NCI-H1092 treated with DMSO at 0.1 percent for 48 hours (cell line): ENCODE data around the gene SLC25A21.
A peak's percentile ranks its signal among the peaks of the same experiment; 100 is the strongest.
"Not testable (repeated sequence)": the region's sequence is repeated elsewhere in the genome, so short reads cannot be mapped to it uniquely, and the experiment has no call there.

Source experiments
- DNase-seq: peaks from one replicate; lab custom pipeline; 2025; lab: John Stamatoyannopoulos, UW

The SLC25A21 gene

DNA sequence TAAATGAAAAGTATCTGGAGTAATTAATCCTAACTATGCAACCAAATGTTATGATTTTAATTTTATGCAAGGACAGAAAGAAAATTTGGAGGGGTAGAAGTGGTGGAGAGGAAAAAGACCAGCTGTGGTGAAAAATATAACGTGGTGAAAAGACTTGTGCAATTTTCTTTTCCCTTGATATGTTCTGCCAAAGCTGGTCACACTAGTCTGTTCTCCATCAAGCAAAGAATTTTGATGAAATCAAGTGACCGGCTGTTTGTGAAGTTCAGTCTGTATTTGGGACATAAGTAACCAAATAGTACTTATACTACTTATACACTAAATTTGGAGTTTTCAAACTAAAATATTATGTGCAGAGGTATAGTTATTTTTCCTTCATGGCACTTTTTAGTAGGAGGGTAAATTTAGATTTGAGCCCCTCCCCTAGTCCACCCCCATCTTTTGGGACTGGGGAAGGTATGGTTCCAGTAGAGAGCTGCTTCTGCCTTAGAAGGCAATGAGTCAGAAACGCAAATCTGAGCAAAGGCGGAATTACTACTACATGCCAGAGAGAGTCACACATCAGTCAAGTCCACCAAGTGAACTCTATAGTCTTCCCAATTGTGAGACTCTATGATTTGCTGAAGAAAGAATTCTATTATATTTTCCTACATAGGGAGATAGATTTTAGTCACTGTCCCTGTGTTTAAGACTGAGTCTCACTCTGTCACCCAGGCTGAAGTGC, 229.7 kb downstream of the SLC25A21 start:
- DNase-seq = no peak

DNA sequence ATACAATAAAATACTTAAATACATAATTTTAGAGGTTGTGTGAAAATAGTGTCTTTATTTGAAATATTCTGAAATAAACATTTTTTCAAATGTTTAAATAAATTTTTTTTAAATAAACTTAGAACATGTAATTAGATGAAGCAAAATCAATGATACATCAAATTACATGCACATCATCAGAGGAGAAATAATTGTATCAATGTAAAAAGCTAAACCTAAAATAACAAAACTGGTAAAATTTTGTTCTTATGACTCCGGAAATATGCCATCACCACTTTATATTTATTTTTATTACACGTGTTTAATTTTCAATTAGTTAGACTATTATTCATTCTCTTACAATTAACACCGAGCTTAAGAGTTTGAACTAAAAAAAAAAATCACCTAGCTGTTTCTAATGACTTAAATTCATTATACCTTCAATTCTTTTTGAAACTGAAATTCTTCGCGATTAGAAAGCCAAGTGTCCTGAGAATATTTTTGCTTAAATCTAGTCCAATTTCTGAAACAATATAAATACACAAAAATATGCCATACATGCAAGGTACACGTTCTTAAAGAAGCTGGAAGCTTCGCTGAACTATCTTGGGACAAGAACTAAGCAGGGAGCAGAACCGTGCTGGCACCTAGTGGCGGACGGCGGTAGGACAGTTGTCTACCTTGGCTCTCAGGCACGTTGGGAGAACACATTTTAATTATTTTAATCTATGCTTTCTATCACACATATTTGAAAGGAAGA, 230.5 kb downstream of the SLC25A21 start:
- DNase-seq = peak; percentile 68

DNA sequence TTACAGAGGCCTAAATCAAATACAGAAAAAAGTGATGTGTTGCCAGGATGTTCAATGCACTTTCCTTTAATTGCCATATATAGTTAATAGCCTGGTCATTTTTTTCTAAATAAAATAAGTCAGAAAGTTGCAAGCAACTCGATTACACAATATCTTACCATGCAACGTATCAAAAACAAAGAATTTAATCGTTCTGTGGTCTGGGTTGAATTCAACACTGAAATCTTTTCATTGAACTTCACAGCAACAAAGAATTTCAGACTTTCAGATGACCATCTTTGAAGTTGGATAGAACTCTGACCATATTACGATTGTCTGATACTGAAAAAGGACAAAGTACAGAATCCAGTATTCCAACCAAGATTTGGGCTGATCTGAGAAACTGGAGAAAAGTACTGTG, 231.9 kb downstream of the SLC25A21 start:
- no peak for DNase-seq

DNA sequence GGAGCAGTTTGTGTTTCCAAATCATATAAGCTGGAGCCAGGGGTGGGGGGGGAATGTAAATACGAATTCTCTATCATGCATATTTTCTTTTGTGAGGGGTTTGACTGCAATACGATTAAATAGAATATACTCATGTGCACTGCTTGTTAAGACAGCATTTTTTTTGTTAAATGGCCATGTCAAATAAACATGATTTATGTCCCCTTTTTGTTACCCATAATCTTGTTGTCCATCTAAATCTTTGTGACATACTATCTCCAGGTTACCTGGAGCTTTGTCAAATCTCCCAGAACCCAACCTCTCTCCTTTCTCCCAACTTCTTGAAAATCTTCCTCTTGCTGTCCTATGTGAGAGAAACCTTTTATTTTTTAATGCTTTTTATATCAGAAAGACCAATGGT, 233.1 kb downstream of the SLC25A21 start:
- no peak for DNase-seq

DNA sequence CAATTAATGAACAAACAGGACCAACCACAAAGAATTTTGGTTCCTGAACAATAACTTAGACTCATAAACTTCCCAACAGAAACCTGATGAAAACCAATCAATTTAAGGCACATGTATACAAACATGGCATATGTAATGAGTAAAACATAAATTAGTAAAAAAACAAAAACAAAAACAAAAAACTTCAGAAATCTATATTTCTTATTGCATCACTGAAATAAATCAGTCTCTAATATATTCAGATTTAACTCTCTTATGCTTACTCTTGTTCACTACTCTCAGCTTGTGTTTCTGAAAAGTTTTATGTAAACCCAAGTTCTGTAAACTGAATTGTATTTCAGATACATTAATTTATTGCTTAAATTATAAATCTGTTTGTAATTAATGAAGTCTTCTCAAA, 233.7 kb downstream of the SLC25A21 start:
- no peak for DNase-seq

DNA sequence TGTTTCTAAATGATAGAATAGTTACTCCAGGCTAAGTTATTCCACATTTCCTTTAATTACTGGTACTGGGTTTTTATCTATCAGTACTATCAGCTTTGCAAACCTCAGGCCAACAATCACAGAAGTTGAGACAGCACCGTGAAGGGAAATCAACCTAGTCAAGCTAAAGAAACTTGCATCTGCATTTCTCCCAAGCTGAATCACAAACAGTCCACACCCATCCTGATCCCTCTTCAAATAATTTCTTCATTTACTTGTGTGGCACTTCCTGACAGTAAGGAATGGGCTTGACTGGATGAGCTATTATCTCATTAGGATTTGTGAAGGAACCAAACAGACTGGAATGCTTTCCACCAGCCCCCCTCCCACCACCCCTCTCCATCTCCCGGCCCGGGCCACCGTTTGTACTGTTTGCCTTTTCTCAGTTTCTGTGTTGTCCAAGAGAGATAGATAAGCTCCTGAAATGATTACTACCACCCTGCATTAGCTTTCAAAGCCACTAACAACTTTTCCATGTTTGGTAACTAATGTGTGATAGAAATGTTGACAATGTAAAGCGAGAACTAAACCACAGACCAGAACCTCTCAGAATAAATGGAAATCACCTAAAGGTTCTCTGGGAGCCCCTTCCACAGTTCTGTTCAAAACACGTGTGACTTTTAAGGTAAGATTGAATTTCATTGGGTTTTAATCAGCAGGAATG, 236.3 kb downstream of the SLC25A21 start:
- DNase-seq = no peak

DNA sequence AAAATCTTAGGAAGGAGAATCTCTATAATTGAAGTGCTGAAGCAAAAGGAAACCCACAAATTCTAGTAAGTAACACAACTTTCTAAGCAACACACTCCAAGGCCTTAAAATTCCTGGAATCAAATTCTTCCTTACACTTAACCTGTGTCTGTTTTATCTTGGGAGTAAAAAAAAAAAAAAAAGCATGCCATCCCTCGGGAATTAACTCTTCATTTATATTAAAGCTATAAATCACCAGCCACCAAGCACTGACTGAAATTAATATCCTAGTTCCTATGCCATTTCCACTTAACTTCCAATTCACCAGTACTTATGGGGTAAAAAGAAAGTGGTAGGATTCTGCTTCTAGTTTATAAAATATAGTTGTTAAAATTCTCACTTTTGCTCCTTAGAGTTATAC, 238.1 kb downstream of the SLC25A21 start:
- no peak for DNase-seq

DNA sequence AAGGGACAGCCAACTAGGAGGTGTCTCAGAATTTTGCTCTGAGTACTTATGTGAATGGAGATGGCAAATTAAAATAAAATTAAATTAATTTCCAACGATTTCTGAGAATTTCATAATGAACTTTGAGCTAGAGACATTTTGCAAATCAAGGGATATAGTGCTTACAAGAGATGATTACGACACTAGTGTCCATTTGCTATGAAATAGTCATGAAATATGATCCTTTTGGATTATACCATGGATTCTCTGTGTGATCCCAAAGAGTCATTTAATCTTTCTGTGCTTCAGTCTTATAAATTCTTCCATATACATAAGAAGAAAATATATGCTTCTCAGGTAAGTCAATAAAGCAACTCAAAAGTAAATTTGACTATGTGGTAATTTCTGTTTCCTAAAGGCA, 240.6 kb downstream of the SLC25A21 start:
- DNase-seq = no peak

DNA sequence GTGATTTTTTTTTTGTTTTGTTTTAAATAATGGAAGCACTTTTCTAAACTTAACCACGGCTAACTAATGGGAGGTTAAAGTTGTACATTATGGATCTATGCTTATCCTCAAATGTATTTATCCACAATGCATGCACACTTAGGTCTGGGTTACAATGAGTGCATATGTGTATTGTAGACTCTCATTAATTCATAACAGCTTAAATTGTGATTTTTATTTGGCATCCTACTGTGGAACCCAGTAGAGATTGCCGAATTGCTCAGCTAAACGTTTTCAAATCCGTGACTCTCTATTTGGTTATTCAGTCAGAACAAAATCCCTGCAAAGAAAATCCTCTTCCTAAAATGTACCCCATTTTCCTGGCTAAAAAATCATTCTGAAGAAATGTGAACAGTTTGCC, 244.0 kb downstream of the SLC25A21 start:
- no peak for DNase-seq

DNA sequence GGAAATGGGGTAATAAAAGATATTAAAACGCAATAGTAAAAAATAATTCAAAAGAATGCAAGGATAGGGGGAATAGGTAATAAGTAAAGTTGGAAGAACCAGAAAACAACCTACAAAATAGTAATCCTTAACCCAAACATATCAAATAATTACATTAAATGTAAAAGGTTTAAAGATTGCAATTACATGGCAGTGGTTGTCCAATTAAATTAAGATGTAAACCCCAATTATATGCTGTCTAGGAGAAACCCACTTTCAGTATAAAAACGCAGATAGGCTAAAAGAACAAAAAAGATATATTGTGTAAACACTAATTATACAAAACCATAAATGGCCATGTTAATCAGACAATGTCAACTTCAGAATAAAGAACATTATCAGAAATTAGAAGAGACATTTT, 247.3 kb downstream of the SLC25A21 start:
- no peak for DNase-seq

DNA sequence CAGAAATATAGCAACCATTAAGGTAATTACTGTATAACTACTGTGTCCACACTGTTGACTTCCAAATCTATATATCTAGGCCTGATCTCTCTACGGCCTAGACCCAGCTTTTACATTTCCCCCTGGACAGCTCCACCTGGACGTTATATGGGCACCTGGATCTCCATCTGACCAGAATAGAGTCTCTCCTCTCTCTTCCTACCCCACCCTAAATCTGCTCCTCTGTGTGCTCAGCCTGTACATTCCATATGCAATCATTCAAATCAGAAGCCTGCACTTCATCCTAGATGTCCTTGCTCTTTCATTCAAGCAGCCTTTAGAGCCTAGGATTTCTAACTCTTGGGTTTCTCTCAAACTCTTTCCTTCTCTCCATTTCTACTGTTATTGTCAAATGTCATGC, 255.7 kb downstream of the SLC25A21 start:
- no peak for DNase-seq

DNA sequence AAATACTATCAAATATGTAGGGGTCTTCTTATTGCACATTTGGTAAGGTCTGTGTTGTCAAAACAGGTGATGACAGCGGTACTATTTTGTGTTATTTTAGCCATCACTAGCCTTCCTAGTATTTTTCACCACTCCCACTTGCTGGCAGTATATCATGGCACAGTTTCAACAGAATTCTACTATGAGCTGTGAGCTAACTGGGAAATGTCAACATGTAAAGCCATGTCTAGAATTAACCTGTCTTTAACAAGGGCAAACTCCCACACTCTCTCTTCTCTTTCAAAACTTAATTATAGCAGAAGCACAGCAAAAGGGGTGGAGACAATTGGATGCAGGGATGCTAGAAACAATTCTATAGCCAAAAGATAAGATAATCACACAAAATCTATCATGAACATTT, 257.3 kb downstream of the SLC25A21 start:
- no peak for DNase-seq

DNA sequence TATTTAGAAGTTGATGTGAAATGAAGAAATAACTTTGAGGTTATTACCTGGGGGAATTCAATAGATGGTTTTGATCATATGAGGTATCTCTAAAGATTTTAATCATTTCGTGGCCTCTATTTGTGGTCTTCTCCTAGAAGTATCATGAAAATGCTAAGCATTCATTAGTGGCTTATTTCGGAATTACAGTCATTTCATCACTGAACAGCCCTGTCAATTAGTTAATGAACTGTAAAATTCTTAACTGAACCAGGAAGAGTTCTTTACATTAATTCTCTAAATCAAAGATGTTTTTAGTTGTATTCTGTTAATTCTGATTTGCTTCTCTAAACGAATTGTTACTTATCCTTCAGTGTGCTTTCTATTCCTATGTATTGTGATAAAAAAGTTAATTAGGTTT, 261.8 kb downstream of the SLC25A21 start:
- no peak for DNase-seq

DNA sequence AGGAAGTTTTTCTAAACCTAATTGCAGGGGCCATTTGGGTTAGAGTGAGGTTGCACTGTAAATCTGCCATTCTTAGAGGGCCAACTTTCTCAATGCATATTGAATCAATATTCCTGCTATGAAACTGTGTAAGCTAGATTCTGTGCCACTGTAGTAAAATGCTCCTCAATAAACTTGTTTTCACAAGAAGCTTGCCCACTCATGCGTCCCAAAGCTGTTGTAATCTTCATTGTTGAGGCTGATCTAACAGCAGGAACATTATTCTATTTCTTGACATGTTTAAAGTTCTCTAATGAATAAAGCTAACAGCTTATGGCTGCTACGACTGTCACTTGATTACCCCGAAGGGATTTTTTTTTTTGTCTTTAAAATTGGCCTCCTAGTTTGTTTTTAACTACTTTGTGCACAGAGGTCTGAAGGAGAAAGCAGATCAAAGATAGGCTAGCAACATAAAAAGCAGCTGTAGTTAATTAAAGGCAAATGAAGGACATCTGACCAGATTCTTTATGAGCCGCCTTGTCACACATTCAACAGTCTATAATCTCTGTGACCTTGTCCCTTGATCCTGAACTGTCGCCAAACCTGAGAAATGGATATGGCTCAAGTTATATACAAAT, 267.0 kb downstream of the SLC25A21 start:
- DNase-seq = no peak

DNA sequence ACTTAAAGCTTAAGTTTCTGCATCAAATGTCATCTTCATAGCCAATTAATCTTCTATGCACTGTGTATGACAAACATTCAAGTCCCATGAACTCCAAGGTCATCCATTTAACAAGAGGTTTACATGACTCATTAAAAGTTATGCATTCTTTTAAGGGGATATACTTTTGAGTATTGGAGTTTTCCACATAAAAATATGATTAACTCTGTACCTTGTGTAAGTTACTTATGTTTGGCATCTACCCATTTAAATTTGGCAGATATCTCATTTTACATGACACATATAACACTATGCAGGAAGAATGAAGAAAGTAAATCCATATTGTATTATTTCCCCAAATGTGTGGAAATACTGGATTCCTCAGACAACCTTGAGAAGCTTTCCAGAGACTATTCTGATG, 270.5 kb downstream of the SLC25A21 start:
- no peak for DNase-seq

DNA sequence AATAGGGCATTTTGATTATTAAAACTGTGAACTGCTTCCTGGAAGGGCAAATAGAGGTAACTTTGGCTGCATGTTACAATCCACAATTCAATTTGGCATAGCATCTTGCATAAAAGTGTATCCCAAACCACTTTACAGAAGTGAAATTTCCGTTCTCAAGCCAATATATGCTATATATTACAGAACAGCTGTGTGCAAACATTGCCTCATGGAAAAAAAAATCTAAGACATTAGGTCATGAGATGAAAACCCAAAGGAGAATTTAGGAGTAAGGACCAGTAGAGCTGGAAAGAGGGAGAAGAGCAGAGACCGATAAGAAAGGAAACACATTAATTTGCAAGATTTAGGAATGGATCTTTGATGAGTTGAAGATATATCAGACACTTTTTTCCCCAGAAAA, 271.6 kb downstream of the SLC25A21 start:
- no peak for DNase-seq

DNA sequence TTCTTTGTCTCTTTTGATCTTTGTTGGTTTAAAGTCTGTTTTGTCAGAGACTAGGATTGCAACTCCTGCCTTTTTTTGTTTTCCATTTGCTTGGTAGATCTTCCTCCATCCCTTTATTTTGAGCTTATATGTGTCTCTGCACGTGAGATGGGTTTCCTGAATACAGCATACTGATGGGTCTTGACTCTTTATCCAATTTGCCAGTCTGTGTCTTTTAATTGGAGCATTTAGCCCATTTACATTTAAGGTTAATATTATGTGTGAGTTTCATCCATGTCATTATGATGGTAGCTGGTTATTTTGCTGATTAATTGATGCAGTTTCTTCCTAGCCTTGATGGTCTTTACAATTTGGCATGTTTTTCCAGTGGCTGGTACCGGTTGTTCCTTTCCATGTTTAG, 276.1 kb downstream of the SLC25A21 start:
- not testable (repeated sequence) for DNase-seq

DNA sequence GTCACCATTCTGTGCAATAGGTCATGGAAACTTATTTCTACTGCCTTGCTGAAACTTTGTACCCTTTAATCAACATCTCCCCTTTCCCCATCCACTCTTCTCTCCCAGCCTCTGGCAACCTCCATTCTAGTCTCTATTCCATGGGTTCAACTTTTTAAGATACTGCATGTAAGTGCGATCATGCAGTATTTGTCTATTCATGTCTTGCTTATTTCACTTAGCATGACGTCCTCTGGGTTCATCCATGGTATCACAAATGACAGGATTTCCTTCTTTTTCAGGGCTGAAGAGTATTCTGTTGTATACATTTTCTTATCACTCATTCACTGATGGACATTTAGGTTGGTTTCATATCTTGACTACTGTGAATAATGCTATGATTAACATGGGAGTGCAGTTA, 288.4 kb downstream of the SLC25A21 start:
- DNase-seq = no peak

DNA sequence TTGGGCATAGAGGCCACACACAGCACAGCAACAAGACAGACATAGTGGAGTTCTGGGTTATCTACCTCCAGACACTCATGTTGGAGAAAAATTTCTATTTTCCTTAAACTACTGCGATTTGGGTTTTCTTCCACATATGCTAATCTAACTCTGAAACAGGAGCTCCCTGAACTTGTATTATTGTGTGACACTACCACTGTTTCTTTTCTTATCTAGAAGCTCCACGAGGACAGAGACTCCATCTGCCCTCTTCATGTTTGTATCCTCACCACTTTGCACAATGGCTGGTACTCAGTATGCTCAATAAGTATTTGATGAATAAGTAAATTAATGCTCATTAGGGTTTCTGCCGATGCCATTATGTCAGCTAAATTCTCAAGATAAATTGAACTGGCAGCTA, 292.1 kb downstream of the SLC25A21 start:
- DNase-seq = no peak

DNA sequence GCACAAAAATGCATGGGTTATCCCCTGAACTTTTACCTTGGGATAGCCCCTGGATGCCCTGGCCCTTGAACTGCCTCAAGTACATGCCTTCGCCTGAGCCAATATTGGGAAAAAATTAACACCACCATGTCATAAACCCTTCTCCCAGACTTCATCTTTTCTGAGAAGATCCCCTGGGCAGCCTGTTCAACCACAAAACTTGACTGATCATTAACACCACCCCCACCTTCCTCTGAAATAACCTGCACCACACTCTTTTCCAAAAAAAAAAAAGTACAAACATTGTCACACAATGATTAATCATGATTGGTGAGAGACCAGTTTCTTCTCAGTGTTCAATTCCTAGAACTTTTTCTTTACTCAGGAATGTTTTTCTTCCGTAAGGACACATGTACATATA, 292.8 kb downstream of the SLC25A21 start:
- DNase-seq = no peak

DNA sequence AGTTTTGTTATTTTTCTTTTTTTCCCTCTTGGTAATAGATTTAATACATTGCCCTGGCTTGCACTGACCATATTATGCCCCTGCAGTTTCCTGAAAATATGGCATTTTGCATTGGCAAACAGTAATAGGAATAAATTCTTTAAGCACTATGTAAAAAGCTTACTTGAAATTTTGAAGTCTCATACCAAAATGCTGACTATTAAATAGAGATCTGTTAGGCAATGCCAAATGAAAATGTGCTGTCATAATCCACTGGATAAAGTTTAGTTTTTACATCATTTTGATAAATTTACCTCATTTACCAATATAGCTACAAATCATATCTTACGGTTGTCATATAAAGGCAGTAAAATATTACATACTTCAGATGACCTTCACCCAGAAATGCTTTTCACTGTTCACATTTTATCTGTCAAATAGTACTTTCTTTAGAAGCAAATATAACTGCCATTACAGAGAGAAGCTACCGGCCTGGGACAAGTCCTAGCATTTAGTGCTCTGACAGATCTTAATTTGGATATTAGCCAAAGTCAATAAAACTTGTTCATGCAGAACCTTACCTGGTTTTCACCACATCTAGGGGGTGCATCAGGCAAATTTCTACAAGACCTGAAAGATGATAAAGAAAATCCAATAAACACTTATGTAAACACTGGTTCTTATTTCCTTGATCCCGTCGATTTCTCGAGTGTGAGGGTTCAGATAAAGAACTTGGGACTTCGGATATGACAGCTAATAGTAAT, 297.8 kb downstream of the SLC25A21 start:
- no peak for DNase-seq

DNA sequence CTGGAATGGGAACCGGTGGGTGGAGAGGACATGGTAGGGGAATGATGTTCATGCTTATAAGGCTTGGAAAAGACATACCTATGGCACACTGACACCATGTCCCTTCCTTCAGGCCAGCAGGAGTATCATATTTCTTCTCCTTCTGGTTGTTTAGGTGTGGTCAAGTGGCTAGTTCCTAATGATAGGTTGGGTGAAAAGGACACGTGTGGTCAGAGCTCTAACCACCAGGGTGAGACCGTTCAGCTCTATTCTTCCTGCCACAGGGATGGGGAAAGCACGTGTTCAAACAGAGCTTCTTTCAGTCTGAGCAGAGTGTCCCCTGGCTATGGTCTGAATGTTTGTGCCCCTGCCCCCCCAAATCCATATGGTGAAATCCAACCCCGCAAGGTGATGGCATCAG, 301.6 kb downstream of the SLC25A21 start:
- no peak for DNase-seq
